GM12878 (cell line): ENCODE measurements around the gene COL18A1. TPM values are rescaled to one million over a fixed set of nuclear protein-coding genes. Genes with fewer than 3 reads are reported as not detected.

Experiments used
- ATAC-seq: fragments of 200-7000 bp; cut with Tn5 transposase; 3 replicates; pipeline ENCODE4 v1.9.1; 2020; ENCODE audit warnings: mild to moderate bottlenecking, moderate library complexity
- BruUV-seq: library from RNA; stranded (reverse); fragments of 400-500 nt; replicated peaks from 2 replicates; lab custom pipeline; 2021; lab: Mats Ljungman, UMichigan
- CTCF ChIA-PET: fragments of 300-600 bp; sonication (Branson Sonifier 250); formaldehyde crosslinking; extraction: SDS; loops from one replicate; lab custom pipeline; 2021; ENCODE audit warnings: inconsistent platforms; lab: Yijun Ruan, JAX
- POLR2A ChIA-PET: fragments of 350-600 bp; formaldehyde crosslinking; extraction: SDS; loops from one replicate; lab custom pipeline; 2021; ENCODE audit warnings: inconsistent platforms; lab: Charles Lee
- RAD21 ChIA-PET: fragments of 300-600 bp; sonication (Branson Sonifier 250); formaldehyde crosslinking; loops from one replicate; lab custom pipeline; 2023; ENCODE audit warnings: antibody characterized with exemption; ENCODE audit not compliant: unreplicated experiment; lab: Charles Lee
- SMC1A ChIA-PET: fragments of 300-600 bp; sonication (Branson Sonifier 250); formaldehyde crosslinking; loops from one replicate; lab custom pipeline; 2023; ENCODE audit not compliant: unreplicated experiment, uncharacterized antibody; lab: Charles Lee
- DNase-seq: peaks from one replicate; pipeline ENCODE4 v3.0.0-alpha.2; 2011; ENCODE audit warnings: low read depth, low spot score
- FAIRE-seq: peaks from 3 replicates; lab custom pipeline; 2011; peaks lifted over from hg19 to GRCh38; lab: Jason Lieb, UNC
- H2AFZ ChIP-seq: 2 replicates; pipeline ENCODE4 v1.6.0; 2011; ENCODE audit warnings: low read depth, low read length, control low read depth; ENCODE audit not compliant: control insufficient read depth
- H3K27ac ChIP-seq: 2 replicates; pipeline ENCODE4 v1.5.1; 2011; ENCODE audit warnings: control low read depth; ENCODE audit not compliant: control insufficient read depth, insufficient read depth
- H3K27me3 ChIP-seq, 2 experiments: replicated peaks in 1 of 2; 2 replicates each; pipeline versions ENCODE4 v1.6.0 to v1.6.1; 2011; ENCODE audit warnings: low read length in 1 of 2; ENCODE audit not compliant: control insufficient read depth in 2 of 2, insufficient read depth in 2 of 2
- H3K36me3 ChIP-seq, 2 experiments: 2 replicates each; pipeline ENCODE4 v1.5.1; 2011; ENCODE audit warnings: low read length in 1 of 2; ENCODE audit not compliant: control insufficient read depth in 2 of 2, insufficient read depth in 2 of 2
- H3K4me1 ChIP-seq: 2 replicates; pipeline ENCODE4 v1.6.1; 2011; ENCODE audit warnings: mild to moderate bottlenecking, low read length, moderate library complexity, mixed read lengths; ENCODE audit not compliant: control insufficient read depth, insufficient read depth
- H3K4me2 ChIP-seq: 2 replicates; pipeline ENCODE4 v1.6.0; 2011; ENCODE audit warnings: control low read depth; ENCODE audit not compliant: control insufficient read depth, insufficient read depth
- H3K4me3 ChIP-seq: fragments of 200-600 bp; sonication (generic); 2 replicates; pipeline ENCODE4 v1.5.1; 2016
- H3K79me2 ChIP-seq: 2 replicates; pipeline ENCODE4 v1.6.0; 2011; ENCODE audit warnings: low read length; ENCODE audit not compliant: control insufficient read depth, insufficient read depth
- H3K9ac ChIP-seq: 2 replicates; pipeline ENCODE4 v1.8.0; 2011; ENCODE audit warnings: low read length, control low read depth, mixed read lengths; ENCODE audit not compliant: control insufficient read depth, insufficient read depth
- H3K9me3 ChIP-seq: replicated peaks from 3 replicates; pipeline ENCODE4 v1.5.1; 2011; ENCODE audit warnings: mild to moderate bottlenecking, low read length; ENCODE audit not compliant: control insufficient read depth, insufficient read depth
- H4K20me1 ChIP-seq: 2 replicates; pipeline ENCODE4 v1.6.0; 2011; ENCODE audit not compliant: control insufficient read depth, insufficient read depth
- EZH2 ChIP-seq: IDR thresholded peaks from 2 replicates; pipeline ENCODE4 v1.6.1; 2012; ENCODE audit warnings: low read depth, mild to moderate bottlenecking, control low read depth, inconsistent platforms, low read length, borderline replicate concordance; ENCODE audit not compliant: control insufficient read depth
- FOS ChIP-seq: IDR thresholded peaks from 3 replicates; pipeline ENCODE4 v1.6.1; 2011; ENCODE audit warnings: borderline replicate concordance; ENCODE audit not compliant: insufficient read length; ENCODE audit errors: extremely low read depth
- GATAD2B ChIP-seq: fragments of 450-650 bp; conservative IDR thresholded peaks from 2 replicates; pipeline ENCODE4 v1.6.1; 2017; ENCODE audit warnings: low read depth, mild to moderate bottlenecking, moderate library complexity
- RB1 ChIP-seq: fragments of 450-650 bp; formaldehyde crosslinking; IDR thresholded peaks from 2 replicates; pipeline ENCODE4 v1.6.1; 2017; ENCODE audit warnings: mild to moderate bottlenecking, borderline replicate concordance
- RELA ChIP-seq: fragments of 450-650 bp; IDR thresholded peaks from 2 replicates; pipeline ENCODE4 v1.8.0; 2014; ENCODE audit warnings: borderline replicate concordance; ENCODE audit not compliant: partially characterized antibody
- SIN3A ChIP-seq: IDR thresholded peaks from 2 replicates; pipeline ENCODE4 v1.6.1; 2012; ENCODE audit warnings: low read depth, low read length, improper control_type of control experiment
- SREBF1 ChIP-seq: IDR thresholded peaks from 2 replicates; pipeline ENCODE4 v1.6.1; 2012; ENCODE audit warnings: mild to moderate bottlenecking, low read length
- STAT1 ChIP-seq: fragments of 450-650 bp; conservative IDR thresholded peaks from 2 replicates; pipeline ENCODE4 v1.6.1; 2014; ENCODE audit warnings: antibody characterized with exemption, mild to moderate bottlenecking
- SUPT20H ChIP-seq: IDR thresholded peaks from 2 replicates; pipeline ENCODE4 v1.6.1; 2011; ENCODE audit warnings: low read depth, mild to moderate bottlenecking, low read length, moderate library complexity, borderline replicate concordance; ENCODE audit not compliant: control insufficient read depth
- ZNF207 ChIP-seq: fragments of 450-650 bp; IDR thresholded peaks from 2 replicates; pipeline ENCODE4 v1.6.1; 2014; ENCODE audit warnings: antibody characterized with exemption, mild to moderate bottlenecking, borderline replicate concordance
- WGBS: methylation state at CpG from one replicate; pipeline ENCODE4 v1.1.6; 2016; ENCODE audit warnings: low lambda C conversion rate; ENCODE audit not compliant: insufficient replicate concordance, insufficient coverage; ENCODE audit errors: missing lambda C conversion rate; 5-methylcytosine and 5-hydroxymethylcytosine counted together
- in situ Hi-C: fragments of 300-500 bp; cut with MboI; formaldehyde crosslinking; loops from 9 replicates; pipeline ENCODE4 v1.14.3; 2018; ENCODE audit warnings: mixed read lengths
- intact Hi-C: fragments of 100-400 bp; cut with micrococcal nuclease; formaldehyde crosslinking; loops from one replicate; pipeline ENCODE4 v1.14.2; 2022; ENCODE audit not compliant: unreplicated experiment
- polyA plus RNA-seq, 11 experiments: library from polyadenylated mRNA; depleted of rRNA in 4 of 11; unstranded in 6 of 11; stranded (reverse) in 5 of 11; fragments of >200 nt; fragmentation: Nextera tagmentation in 4 of 11; fragmentation: Illumina TruSeq in 1 of 11; extraction: Ambion mirVana in 4 of 11; extraction: Trizol in 1 of 11; gene quantifications; 1 replicate in 1 of 11; 2 replicates in 10 of 11; pipeline versions ENCODE4 v1.2.1 to v1.2.3, GENCODE V29; 2011 to 2016; ENCODE audit warnings: inconsistent platforms in 2 of 11, missing spikeins in 2 of 11, low read depth in 1 of 11
- total RNA-seq, 4 experiments: library from RNA; depleted of rRNA in 3 of 4; stranded (reverse); fragments of >200 nt in 3 of 4; fragmentation: Illumina TruSeq in 1 of 4; extraction: Trizol in 1 of 4; gene quantifications; 2 replicates each; pipeline versions ENCODE4 v1.2.1 to v1.2.3, GENCODE V29; 2013 to 2021
- TF ChIP-seq, protein P1 (sequence below): fragments of 450-650 bp; IDR thresholded peaks from 2 replicates; pipeline ENCODE4 v1.6.1; 2017; ENCODE audit warnings: mild to moderate bottlenecking
- TF ChIP-seq, protein P2 (sequence below): fragments of 450-650 bp; formaldehyde crosslinking; IDR thresholded peaks from 2 replicates; pipeline ENCODE4 v1.4.0; 2020; ENCODE audit warnings: mild to moderate bottlenecking, moderate library complexity
- TF ChIP-seq, protein P3 (sequence below): fragments of 450-650 bp; IDR thresholded peaks from 2 replicates; pipeline ENCODE4 v1.6.1; 2016; ENCODE audit warnings: mild to moderate bottlenecking

COL18A1 gene
- total and polyA plus RNA-seq, 10 of the 15 experiments (the other 5 are each of a cell fraction or from before 2014, with no cell fraction given): under 0.01 to 0.49 (median 0.09) TPM; not detected in 3

DNA sequence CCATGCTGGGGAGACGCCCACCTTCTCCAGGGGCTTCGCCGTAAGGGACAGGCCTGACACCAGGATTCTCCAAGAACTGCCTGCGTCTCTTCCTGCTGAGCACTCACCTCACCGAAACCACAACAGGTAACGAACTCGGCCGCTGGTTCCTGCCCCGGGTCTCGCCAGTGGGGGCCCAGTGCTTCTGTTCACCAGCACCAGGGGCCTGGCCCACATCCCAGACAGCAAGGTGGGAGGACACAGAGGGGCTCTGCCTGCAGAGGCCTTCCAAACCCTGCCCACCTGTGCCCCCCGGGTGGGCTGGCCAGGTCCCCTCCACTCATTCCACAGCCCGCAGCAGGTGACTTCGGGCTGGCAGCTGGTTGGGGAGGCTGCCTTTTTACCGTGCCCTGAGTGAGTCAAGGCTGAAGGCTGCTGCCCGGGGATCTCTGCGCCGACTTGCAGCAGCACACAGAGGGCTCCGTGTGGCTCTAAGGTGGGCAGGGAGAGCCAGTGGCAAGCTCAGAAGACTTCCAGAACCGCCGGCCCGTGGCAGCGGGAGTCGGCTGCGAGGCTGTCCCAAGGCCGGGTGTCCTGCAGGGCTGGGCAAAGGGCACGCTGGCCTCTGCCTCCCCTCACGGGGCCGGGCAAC, 14.7 kb upstream of the COL18A1 start:
- TF ChIP-seq FOS (no peak), EZH2 (no peak), SUPT20H (no peak), STAT1 (no peak), SREBF1 (no peak), RB1 (no peak), GATAD2B (no peak), RELA (no peak), ZNF207 (no peak), SIN3A (no peak)
- TF ChIP-seq, protein P1, sequence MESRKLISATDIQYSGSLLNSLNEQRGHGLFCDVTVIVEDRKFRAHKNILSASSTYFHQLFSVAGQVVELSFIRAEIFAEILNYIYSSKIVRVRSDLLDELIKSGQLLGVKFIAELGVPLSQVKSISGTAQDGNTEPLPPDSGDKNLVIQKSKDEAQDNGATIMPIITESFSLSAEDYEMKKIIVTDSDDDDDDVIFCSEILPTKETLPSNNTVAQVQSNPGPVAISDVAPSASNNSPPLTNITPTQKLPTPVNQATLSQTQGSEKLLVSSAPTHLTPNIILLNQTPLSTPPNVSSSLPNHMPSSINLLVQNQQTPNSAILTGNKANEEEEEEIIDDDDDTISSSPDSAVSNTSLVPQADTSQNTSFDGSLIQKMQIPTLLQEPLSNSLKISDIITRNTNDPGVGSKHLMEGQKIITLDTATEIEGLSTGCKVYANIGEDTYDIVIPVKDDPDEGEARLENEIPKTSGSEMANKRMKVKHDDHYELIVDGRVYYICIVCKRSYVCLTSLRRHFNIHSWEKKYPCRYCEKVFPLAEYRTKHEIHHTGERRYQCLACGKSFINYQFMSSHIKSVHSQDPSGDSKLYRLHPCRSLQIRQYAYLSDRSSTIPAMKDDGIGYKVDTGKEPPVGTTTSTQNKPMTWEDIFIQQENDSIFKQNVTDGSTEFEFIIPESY: no peak
- TF ChIP-seq, protein P2, sequence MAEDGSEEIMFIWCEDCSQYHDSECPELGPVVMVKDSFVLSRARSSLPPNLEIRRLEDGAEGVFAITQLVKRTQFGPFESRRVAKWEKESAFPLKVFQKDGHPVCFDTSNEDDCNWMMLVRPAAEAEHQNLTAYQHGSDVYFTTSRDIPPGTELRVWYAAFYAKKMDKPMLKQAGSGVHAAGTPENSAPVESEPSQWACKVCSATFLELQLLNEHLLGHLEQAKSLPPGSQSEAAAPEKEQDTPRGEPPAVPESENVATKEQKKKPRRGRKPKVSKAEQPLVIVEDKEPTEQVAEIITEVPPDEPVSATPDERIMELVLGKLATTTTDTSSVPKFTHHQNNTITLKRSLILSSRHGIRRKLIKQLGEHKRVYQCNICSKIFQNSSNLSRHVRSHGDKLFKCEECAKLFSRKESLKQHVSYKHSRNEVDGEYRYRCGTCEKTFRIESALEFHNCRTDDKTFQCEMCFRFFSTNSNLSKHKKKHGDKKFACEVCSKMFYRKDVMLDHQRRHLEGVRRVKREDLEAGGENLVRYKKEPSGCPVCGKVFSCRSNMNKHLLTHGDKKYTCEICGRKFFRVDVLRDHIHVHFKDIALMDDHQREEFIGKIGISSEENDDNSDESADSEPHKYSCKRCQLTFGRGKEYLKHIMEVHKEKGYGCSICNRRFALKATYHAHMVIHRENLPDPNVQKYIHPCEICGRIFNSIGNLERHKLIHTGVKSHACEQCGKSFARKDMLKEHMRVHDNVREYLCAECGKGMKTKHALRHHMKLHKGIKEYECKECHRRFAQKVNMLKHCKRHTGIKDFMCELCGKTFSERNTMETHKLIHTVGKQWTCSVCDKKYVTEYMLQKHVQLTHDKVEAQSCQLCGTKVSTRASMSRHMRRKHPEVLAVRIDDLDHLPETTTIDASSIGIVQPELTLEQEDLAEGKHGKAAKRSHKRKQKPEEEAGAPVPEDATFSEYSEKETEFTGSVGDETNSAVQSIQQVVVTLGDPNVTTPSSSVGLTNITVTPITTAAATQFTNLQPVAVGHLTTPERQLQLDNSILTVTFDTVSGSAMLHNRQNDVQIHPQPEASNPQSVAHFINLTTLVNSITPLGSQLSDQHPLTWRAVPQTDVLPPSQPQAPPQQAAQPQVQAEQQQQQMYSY: no peak
- TF ChIP-seq, protein P3, sequence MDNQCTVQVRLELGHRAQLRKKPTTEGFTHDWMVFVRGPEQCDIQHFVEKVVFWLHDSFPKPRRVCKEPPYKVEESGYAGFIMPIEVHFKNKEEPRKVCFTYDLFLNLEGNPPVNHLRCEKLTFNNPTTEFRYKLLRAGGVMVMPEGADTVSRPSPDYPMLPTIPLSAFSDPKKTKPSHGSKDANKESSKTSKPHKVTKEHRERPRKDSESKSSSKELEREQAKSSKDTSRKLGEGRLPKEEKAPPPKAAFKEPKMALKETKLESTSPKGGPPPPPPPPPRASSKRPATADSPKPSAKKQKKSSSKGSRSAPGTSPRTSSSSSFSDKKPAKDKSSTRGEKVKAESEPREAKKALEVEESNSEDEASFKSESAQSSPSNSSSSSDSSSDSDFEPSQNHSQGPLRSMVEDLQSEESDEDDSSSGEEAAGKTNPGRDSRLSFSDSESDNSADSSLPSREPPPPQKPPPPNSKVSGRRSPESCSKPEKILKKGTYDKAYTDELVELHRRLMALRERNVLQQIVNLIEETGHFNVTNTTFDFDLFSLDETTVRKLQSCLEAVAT: no peak
- TF ChIP-seq, all 136 proteins: peak for 0
- intact Hi-C loops (no loop called here), in situ Hi-C loops (no loop called here)
- WGBS: 48% methylated on average over 27 of the region's 28 CpGs
- ChIA-PET CTCF (no interaction called here), SMC1A (no interaction called here), POLR2A (interaction anchor here (0.6 kb wide), 1 partner anchor 102 kb away, joined by 5 read pairs; the partner anchor contains the start of gene POFUT2), RAD21 (no interaction called here)
- no peak overlapping the region for H3K9ac ChIP-seq
- peaks cover 2 to 5% of the 10 kb centered on the region in 2 experiments; a peak in 2 of 4 replicates for H3K27me3 ChIP-seq
- H3K4me3 ChIP-seq: no peak overlapping the region
- H3K9me3 ChIP-seq: no peaks in the 10 kb centered on the region
- H3K27ac ChIP-seq: no peak overlapping the region
- DNase-seq: no peak
- no peak overlapping the region for H3K4me2 ChIP-seq
- H2AFZ ChIP-seq: no peak overlapping the region
- no peak for ATAC-seq
- H3K4me1 ChIP-seq: no peaks in the 10 kb centered on the region
- H4K20me1 ChIP-seq: no peaks in the 10 kb centered on the region
- no peak for FAIRE-seq
- no peaks in the 10 kb centered on the region for H3K79me2 ChIP-seq
- BruUV-seq: no TSS peak
- no peaks in the 10 kb centered on the region for H3K36me3 ChIP-seq
